Cardiac muscle cell (in vitro differentiated cells and primary cell): ENCODE results near the gene DPEP1. TPM values are rescaled to one million over a fixed set of nuclear protein-coding genes. Genes with fewer than 3 reads are reported as not detected.

Experiments
- DNase-seq, 2 donors: peaks; one replicate each; pipeline versions ENCODE4 v3.0.0 to v3.0.0-alpha.2; 2010 to 2017; ENCODE audit warnings: low read depth in 1 of 2, low spot score in 1 of 2
- H3K27ac ChIP-seq: fragments of 200-600 bp; sonication (generic); 2 replicates; pipeline ENCODE4 v1.5.1; 2016
- H3K27me3 ChIP-seq: fragments of 200-600 bp; sonication (generic); 2 replicates; pipeline ENCODE4 v1.6.0; 2016; ENCODE audit warnings: control low read depth
- H3K36me3 ChIP-seq: fragments of 200-600 bp; sonication (generic); 2 replicates; pipeline ENCODE4 v1.5.1; 2016; ENCODE audit warnings: control low read depth
- H3K4me1 ChIP-seq: fragments of 200-600 bp; sonication (generic); 2 replicates; pipeline ENCODE4 v1.8.1; 2017; ENCODE audit warnings: low read depth, mild to moderate bottlenecking, mixed run types
- H3K4me3 ChIP-seq: fragments of 200-600 bp; sonication (generic); 2 replicates; pipeline ENCODE4 v1.5.1; 2016; ENCODE audit warnings: mild to moderate bottlenecking
- H3K9me3 ChIP-seq: fragments of 200-600 bp; sonication (generic); 2 replicates; pipeline ENCODE4 v1.5.1; 2017; ENCODE audit warnings: low read depth, mild to moderate bottlenecking, control low read depth
- polyA plus RNA-seq: library from polyadenylated mRNA; unstranded; fragments of >200 nt; fragmentation: Nextera tagmentation; extraction: Ambion mirVana; gene quantifications from 2 replicates; pipeline ENCODE4 v1.2.1, GENCODE V29; 2016
- total RNA-seq: library from RNA; depleted of rRNA; stranded (reverse); fragments of >200 nt; gene quantifications from 2 replicates; pipeline ENCODE4 v1.2.3, GENCODE V29; 2016
- TF ChIP-seq, protein P1 (sequence below): IDR thresholded peaks from 2 replicates; pipeline ENCODE4 v1.5.1; 2012; ENCODE audit warnings: low read depth, mild to moderate bottlenecking, low read length

The DPEP1 gene
- total and polyA plus RNA-seq, 2 experiments from 2014 or later: 2.1 to 2.2 TPM

DNA sequence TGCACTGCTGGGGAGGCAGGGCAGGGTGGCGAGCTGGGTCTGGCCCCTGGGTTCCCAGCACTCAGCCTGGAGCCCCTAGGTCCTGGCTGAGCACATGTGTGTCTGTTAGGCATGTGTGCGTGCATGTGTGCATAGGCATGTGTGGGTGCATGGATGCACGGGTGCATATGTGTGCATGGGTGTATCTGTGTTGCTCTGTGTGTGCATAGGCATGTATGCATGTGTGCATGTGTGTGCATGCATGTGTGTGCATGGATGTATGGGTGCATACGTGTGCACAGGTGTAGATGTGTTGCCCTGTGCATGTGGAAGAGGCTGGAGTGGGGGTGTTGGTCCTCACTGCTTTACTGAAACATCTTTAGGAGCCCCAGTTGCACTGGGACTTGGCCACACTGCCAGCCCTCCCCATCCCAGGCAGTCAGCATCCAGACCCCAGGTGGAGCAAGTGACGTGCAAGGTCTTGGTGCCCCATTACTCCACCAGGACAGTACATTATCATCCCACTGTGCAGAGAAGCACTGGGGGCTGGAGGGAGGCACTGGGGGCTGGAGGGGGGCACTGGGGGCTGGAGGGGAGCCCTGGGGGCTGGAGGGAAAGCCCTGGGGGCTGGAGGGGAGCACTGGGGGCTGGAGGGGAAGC lies 10.4 kb upstream of the DPEP1 start:
- H3K27me3 ChIP-seq: no peaks in the 10 kb centered on the region
- no peak overlapping the region for H3K27ac ChIP-seq
- no peaks in the 10 kb centered on the region for H3K36me3 ChIP-seq
- DNase-seq: no peak
- TF ChIP-seq, protein P1, sequence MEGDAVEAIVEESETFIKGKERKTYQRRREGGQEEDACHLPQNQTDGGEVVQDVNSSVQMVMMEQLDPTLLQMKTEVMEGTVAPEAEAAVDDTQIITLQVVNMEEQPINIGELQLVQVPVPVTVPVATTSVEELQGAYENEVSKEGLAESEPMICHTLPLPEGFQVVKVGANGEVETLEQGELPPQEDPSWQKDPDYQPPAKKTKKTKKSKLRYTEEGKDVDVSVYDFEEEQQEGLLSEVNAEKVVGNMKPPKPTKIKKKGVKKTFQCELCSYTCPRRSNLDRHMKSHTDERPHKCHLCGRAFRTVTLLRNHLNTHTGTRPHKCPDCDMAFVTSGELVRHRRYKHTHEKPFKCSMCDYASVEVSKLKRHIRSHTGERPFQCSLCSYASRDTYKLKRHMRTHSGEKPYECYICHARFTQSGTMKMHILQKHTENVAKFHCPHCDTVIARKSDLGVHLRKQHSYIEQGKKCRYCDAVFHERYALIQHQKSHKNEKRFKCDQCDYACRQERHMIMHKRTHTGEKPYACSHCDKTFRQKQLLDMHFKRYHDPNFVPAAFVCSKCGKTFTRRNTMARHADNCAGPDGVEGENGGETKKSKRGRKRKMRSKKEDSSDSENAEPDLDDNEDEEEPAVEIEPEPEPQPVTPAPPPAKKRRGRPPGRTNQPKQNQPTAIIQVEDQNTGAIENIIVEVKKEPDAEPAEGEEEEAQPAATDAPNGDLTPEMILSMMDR: no peak
- peaks cover 24% of the 10 kb centered on the region for H3K4me1 ChIP-seq
- H3K9me3 ChIP-seq: no peaks in the 10 kb centered on the region
- no peak overlapping the region for H3K4me3 ChIP-seq

DNA sequence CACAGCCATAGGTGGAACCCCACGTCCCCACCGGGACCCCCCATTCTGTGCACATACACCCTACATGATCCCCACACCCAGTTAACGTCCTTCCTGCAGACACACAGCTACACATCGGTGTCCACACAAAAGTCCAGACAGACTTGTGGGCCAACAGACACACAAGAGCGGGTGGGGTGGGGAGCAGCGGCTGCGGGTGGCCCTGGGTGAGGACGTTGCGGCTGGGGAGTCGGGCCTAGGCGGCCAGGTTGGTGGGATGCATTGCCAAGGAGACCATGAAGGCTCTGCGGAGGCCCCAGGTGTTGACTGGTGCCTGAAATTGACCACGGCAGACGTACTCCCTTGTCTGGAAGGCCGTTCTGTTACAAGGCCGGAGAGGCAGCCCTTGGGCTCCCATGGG lies 8.7 kb upstream of the DPEP1 start:
- Histone ChIP-seq H3K27me3 (no peaks in the 10 kb centered on the region), H3K27ac (no peak overlapping the region)
- TF ChIP-seq, protein P1: no peak

DNA sequence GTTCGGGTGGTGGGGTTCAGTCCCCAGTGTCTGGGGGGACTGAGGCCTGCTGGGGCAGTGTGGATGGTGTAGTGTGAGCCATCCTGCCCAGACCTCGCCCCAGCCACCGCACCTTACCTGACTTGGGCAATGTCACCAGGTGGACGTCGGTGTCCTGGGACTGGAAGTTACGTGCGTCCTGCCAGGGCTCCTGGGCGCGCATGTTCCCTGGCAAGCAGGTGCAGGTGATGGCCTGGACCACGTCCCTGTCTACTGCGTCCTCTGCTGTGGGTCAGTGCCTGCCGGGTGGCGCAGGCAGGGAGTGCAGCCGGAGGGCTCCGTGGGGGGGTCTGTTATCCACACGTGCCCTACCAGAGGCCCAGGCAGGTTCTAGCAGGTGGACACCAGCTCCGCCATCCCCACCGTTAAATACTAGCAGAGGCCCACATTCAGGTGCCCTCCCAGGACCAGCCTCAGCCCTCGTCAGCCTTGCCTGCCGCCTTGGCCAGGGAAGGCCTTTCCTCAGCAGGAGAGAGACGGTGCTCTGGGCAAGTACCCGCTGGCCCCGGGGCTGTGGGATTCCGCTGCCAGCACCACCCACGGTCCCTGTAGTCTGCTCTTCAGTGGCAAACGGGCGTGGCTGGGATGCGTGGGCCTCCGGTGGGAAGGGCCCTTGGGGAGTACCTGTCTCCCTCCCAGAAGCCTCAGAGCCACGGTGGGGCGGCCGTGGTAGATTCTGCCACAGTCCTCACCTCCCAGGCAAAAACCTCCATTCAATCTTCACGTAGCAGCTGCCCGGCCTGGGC lies 8.1 kb upstream of the DPEP1 start:
- no peak for DNase-seq
- Histone ChIP-seq H3K9me3 (no peaks in the 10 kb centered on the region), H3K4me1 (peaks cover 11% of the 10 kb centered on the region), H3K27me3 (no peaks in the 10 kb centered on the region), H3K27ac (no peak overlapping the region), H3K36me3 (no peaks in the 10 kb centered on the region), H3K4me3 (no peak overlapping the region)
- TF ChIP-seq, protein P1: no peak

More for the DNA sequence above, 8.7 kb upstream of the DPEP1 start:
- no peak for DNase-seq
- Histone ChIP-seq H3K9me3 (no peaks in the 10 kb centered on the region), H3K4me1 (peaks cover 16% of the 10 kb centered on the region), H3K4me3 (no peak overlapping the region), H3K36me3 (no peaks in the 10 kb centered on the region)

DNA sequence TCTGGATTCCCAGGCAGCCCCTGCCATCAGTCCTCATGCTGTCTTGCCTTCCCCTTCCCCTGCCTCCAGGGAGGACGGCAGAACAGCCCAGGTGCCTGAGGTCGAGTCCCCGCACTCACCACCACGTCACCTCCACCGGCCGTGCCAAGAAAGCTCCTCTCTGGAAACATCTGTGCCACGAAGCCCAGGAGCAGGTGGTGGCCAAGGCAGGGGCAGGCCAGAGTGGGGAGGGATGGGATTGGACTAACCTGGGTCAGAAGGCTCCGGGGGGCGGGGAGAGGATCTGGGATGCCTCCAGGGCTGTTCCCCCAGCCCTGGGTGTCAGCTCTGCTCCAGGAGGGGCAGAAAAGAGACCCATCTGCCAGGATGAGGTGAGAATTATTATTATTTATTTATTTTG lies 7.4 kb upstream of the DPEP1 start:
- Histone ChIP-seq H3K27me3 (no peaks in the 10 kb centered on the region), H3K36me3 (no peaks in the 10 kb centered on the region), H3K27ac (no peak overlapping the region), H3K4me1 (peaks cover 11% of the 10 kb centered on the region), H3K4me3 (no peak overlapping the region), H3K9me3 (no peaks in the 10 kb centered on the region)
- TF ChIP-seq, protein P1: no peak
- DNase-seq: no peak

DNA sequence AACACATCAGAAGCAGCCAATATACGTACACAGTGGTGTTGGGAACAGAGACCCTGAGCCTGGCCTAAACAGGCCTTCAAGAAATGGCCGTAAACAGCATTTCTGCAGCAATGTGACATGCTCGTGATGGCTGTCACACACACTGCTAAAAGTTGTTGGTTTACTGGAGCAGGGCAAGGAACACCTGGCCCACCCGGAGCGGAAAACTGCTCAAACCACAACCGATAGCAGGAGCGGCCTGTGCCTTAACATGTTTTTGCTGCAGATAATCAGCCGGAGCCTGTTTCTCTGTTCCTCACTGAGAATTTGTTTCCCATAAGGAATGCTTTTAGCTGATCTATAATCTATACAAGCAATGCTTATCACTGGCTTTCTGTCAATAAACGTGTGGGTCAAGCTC lies 6.0 kb upstream of the DPEP1 start:
- DNase-seq: no peak
- H3K4me3 ChIP-seq: no peak overlapping the region

More for the DNA sequence above, 6.0 kb upstream of the DPEP1 start:
- no peaks in the 10 kb centered on the region for H3K27me3 ChIP-seq
- TF ChIP-seq, protein P1: no peak
- no peaks in the 10 kb centered on the region for H3K36me3 ChIP-seq
- no peak overlapping the region for H3K27ac ChIP-seq
- H3K9me3 ChIP-seq: no peaks in the 10 kb centered on the region
- H3K4me1 ChIP-seq: peaks cover 6% of the 10 kb centered on the region
